ENCODE data around the gene SNRPD1.

The SNRPD1 gene

GRCh38 chr18:21600526-21601410 is 11.3 kb upstream of the SNRPD1 start, which contains the start of gene ESCO1 (continued):
- no peak for TF ChIP-seq ZNF211 (tag by site-specific recombination; IDR thresholded peaks at IDR 0.05; ENCODE audit: low read depth)
- TF ChIP-seq MEIS1 (CRISPR knock-in tag; IDR thresholded peaks at IDR 0.05; ENCODE audit: borderline replicate concordance) = no peak
- TF ChIP-seq ZNF221 (tag by site-specific recombination; IDR thresholded peaks at IDR 0.05; ENCODE audit: borderline replicate concordance) = no peak
- 0 out of 2 replicates have a peak, but pooled peaks have one; percentile 17 for TF ChIP-seq ZBTB10 (tag by site-specific recombination; IDR thresholded peaks at IDR 0.05)
- no peak for TF ChIP-seq AEBP2 (tag by site-specific recombination; IDR thresholded peaks at IDR 0.05; ENCODE audit: borderline replicate concordance)
- TF ChIP-seq ZNF394 (tag by site-specific recombination; IDR thresholded peaks at IDR 0.05; ENCODE audit: borderline replicate concordance) = peak; percentile 84
- TF ChIP-seq ZNF600 (tag by site-specific recombination; IDR thresholded peaks at IDR 0.05) = peak; percentile 7; the same call in 1 of the 2 replicates
- TF ChIP-seq ZSCAN5A (tag by site-specific recombination; IDR thresholded peaks at IDR 0.05) = no peak
- no peak for TF ChIP-seq ZNF530 (tag by site-specific recombination; IDR thresholded peaks at IDR 0.05; ENCODE audit: low read depth)
- peak; percentile 74; the same call in 1 of the 2 replicates for TF ChIP-seq SP7 (tag by site-specific recombination; IDR thresholded peaks at IDR 0.05)
- no peak for TF ChIP-seq ZBTB6 (tag by site-specific recombination; IDR thresholded peaks at IDR 0.05)
- peak; percentile 86 for TF ChIP-seq KLF1 (tag by site-specific recombination; IDR thresholded peaks at IDR 0.05)
- TF ChIP-seq ZNF133 (tag by site-specific recombination; IDR thresholded peaks at IDR 0.05) = no peak
- TF ChIP-seq ATF2 (tag by site-specific recombination; IDR thresholded peaks at IDR 0.05; ENCODE audit: low read depth) = no peak
- 0 out of 2 replicates have a peak, but pooled peaks have one; percentile 26 for TF ChIP-seq OVOL3 (tag by site-specific recombination; IDR thresholded peaks at IDR 0.05)
- TF ChIP-seq BCL11B (tag by site-specific recombination; IDR thresholded peaks at IDR 0.05; ENCODE audit: low read depth) = peak; percentile 85
- TF ChIP-seq PBX3 (CRISPR knock-in tag; IDR thresholded peaks at IDR 0.05) = 0 out of 2 replicates have a peak, but pooled peaks have one; percentile 53
- TF ChIP-seq ZNF473 (tag by site-specific recombination; IDR thresholded peaks at IDR 0.05) = no peak
- no peak for TF ChIP-seq ZNF529 (tag by site-specific recombination; IDR thresholded peaks at IDR 0.05; ENCODE audit: insufficient replicate concordance)
- no peak for TF ChIP-seq ZNF747 (tag by site-specific recombination; IDR thresholded peaks at IDR 0.05)
- peak; percentile 82 for TF ChIP-seq ZNF341 (tag by site-specific recombination; IDR thresholded peaks at IDR 0.05; ENCODE audit: low read depth)
- peak; percentile 91 for TF ChIP-seq ZIC2 (tag by site-specific recombination; IDR thresholded peaks at IDR 0.05)
- TF ChIP-seq INSM2 (tag by site-specific recombination; IDR thresholded peaks at IDR 0.05) = no peak
- TF ChIP-seq ZNF148 (tag by site-specific recombination; IDR thresholded peaks at IDR 0.05; ENCODE audit: borderline replicate concordance) = no peak
